ENCODE data around the gene SOAT1. TPM values are rescaled to one million over a fixed set of nuclear protein-coding genes. Genes with fewer than 3 reads are reported as not detected.

Gene SOAT1
- polyA plus RNA-seq, 2 of the 4 experiments (the other 2 are of a cell fraction) = 19.0 to 62.1 TPM

GRCh38 chr1:179314928-179315327, 21.3 kb downstream of the SOAT1 start:
- Histone ChIP-seq H3K4me3 (no peak overlapping the region), H3K4me1 (peaks cover 11% of the 10 kb centered on the region; the same call in 2 of the 3 replicates), H3K9me3 (no peaks in the 10 kb centered on the region), H3K4me2 (no peak overlapping the region), H3K27ac (no peak overlapping the region)
- CTCF ChIA-PET = interaction anchor here (1.4 kb wide), 1 partner anchor 21 kb away, joined by 3 read pairs; no protein-coding TSS in a partner anchor
- DNase-seq (ENCODE audit: low read depth in 1 of 2, low spot score in 1 of 2) (no peak), ATAC-seq (no peak), FAIRE-seq (no peak)
- TF ChIP-seq POLR2A (IDR thresholded peaks at IDR 0.05; ENCODE audit: low read length) = no peak
- TF ChIP-seq ZC3H11A (IDR thresholded peaks at IDR 0.05) = no peak
- TF ChIP-seq MAX (IDR thresholded peaks at IDR 0.05) = no peak
- no peak for TF ChIP-seq CBX8 (IDR thresholded peaks at IDR 0.05)
- no peak for TF ChIP-seq HMGXB4 (CRISPR knock-in tag; IDR thresholded peaks at IDR 0.05; ENCODE audit: borderline replicate concordance)
- no peak for TF ChIP-seq RNF2 (IDR thresholded peaks at IDR 0.05; ENCODE audit: borderline replicate concordance, low read depth)
- TF ChIP-seq EP300 (IDR thresholded peaks at IDR 0.05) = no peak
- TF ChIP-seq ELK1 (IDR thresholded peaks at IDR 0.05; ENCODE audit: low read depth, low read length) = no peak
- no peak for TF ChIP-seq HEYL (CRISPR knock-in tag; IDR thresholded peaks at IDR 0.05)
- TF ChIP-seq SREBF2 (IDR thresholded peaks at IDR 0.05) = no peak
- no peak for TF ChIP-seq RCOR1 (IDR thresholded peaks at IDR 0.05; ENCODE audit: low read depth, low read length)
- no peak for TF ChIP-seq CTCF (IDR thresholded peaks at IDR 0.05)
- no peak for TF ChIP-seq USF2 (IDR thresholded peaks at IDR 0.05)
- TF ChIP-seq RFX5 (IDR thresholded peaks at IDR 0.05) = no peak
- no peak for TF ChIP-seq NFE2L2 (conservative IDR thresholded peaks at IDR 0.05; ENCODE audit: low read length)
- no peak for TF ChIP-seq BCL3 (IDR thresholded peaks at IDR 0.05)
- POLR2A ChIA-PET = no interaction called here
- 93% methylated on average over 3 of the region's 3 CpGs for WGBS (ENCODE audit: missing lambda C conversion rate)

- 91% methylated on average over 5 of the region's 5 CpGs for WGBS (ENCODE audit: missing lambda C conversion rate)
- CTCF ChIA-PET = no interaction called here
Measured at GRCh38 chr1:179318491-179318890, 24.9 kb downstream of the SOAT1 start.

More at GRCh38 chr1:179318491-179318890, 24.9 kb downstream of the SOAT1 start:
- H3K4me3 ChIP-seq = no peak overlapping the region
- TF ChIP-seq HOXB5 (CRISPR knock-in tag; IDR thresholded peaks at IDR 0.05) (no peak), JUN (IDR thresholded peaks at IDR 0.05) (no peak), BCL3 (IDR thresholded peaks at IDR 0.05) (no peak)
- no peaks in the 10 kb centered on the region for H3K9me3 ChIP-seq
- POLR2A ChIA-PET = no interaction called here
- no peak overlapping the region for H3K27ac ChIP-seq
- no peak for FAIRE-seq
- ATAC-seq = no peak
- no peaks in the 10 kb centered on the region for H3K4me1 ChIP-seq
- no peak overlapping the region for H3K4me2 ChIP-seq
- DNase-seq (ENCODE audit: low read depth in 1 of 2, low spot score in 1 of 2) = no peak
